Measurements from ENCODE around the gene PTPRE. TPM values are rescaled to one million over a fixed set of nuclear protein-coding genes. Genes with fewer than 3 reads are reported as not detected.

PTPRE gene
- polyA plus RNA-seq, 1 of the 3 experiments (the other 2 are of a cell fraction) = 11.8 TPM

DNA sequence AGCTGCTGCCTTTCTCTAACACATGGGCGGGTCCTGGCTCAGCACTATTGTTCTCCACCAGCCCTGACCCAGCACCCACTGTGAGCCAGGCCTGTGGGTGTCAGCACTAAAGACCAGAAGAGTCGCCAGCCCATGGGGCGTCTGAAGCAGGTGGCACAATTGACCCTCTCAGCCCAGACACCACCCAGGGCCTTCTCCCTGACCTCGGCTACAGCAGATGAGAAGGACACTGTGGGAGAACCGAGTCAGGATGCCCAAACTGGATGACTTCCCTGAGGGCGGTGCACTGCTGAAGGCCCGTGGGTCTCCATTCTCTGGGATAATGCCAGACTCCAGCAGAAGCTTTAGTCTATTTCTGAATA is 122.4 kb downstream of the PTPRE start:
- no peaks in the 10 kb centered on the region for H3K9me3 ChIP-seq
- no peaks in the 10 kb centered on the region for H3F3A ChIP-seq (replicated peaks; ENCODE audit: insufficient read depth)
- no peaks in the 10 kb centered on the region for H3K9me2 ChIP-seq
- no peaks in the 10 kb centered on the region for H3K79me2 ChIP-seq (ENCODE audit: insufficient read depth)
- H4K20me1 ChIP-seq (ENCODE audit: insufficient read depth) = no peaks in the 10 kb centered on the region
- TF ChIP-seq, protein P1, sequence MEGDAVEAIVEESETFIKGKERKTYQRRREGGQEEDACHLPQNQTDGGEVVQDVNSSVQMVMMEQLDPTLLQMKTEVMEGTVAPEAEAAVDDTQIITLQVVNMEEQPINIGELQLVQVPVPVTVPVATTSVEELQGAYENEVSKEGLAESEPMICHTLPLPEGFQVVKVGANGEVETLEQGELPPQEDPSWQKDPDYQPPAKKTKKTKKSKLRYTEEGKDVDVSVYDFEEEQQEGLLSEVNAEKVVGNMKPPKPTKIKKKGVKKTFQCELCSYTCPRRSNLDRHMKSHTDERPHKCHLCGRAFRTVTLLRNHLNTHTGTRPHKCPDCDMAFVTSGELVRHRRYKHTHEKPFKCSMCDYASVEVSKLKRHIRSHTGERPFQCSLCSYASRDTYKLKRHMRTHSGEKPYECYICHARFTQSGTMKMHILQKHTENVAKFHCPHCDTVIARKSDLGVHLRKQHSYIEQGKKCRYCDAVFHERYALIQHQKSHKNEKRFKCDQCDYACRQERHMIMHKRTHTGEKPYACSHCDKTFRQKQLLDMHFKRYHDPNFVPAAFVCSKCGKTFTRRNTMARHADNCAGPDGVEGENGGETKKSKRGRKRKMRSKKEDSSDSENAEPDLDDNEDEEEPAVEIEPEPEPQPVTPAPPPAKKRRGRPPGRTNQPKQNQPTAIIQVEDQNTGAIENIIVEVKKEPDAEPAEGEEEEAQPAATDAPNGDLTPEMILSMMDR (IDR thresholded peaks at IDR 0.05) = no peak
- TF ChIP-seq, protein P2, sequence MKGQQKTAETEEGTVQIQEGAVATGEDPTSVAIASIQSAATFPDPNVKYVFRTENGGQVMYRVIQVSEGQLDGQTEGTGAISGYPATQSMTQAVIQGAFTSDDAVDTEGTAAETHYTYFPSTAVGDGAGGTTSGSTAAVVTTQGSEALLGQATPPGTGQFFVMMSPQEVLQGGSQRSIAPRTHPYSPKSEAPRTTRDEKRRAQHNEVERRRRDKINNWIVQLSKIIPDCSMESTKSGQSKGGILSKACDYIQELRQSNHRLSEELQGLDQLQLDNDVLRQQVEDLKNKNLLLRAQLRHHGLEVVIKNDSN (IDR thresholded peaks at IDR 0.05; ENCODE audit: borderline replicate concordance, low read depth) = no peak
- TF ChIP-seq RFX5 (IDR thresholded peaks at IDR 0.05; ENCODE audit: low read length) (no peak), ELF1 (IDR thresholded peaks at IDR 0.05) (no peak), YY1 (IDR thresholded peaks at IDR 0.05; ENCODE audit: low read depth) (no peak), RCOR1 (IDR thresholded peaks at IDR 0.05; ENCODE audit: low read length) (no peak), FOXJ3 (CRISPR knock-in tag; IDR thresholded peaks at IDR 0.05) (no peak), NFIC (IDR thresholded peaks at IDR 0.05; ENCODE audit: borderline replicate concordance) (no peak), NRF1 (IDR thresholded peaks at IDR 0.05; ENCODE audit: low read depth, low read length) (no peak), RXRA (IDR thresholded peaks at IDR 0.05; ENCODE audit: borderline replicate concordance, low read depth) (no peak), SIN3A (IDR thresholded peaks at IDR 0.05; ENCODE audit: borderline replicate concordance, low read depth, low read length) (no peak), TCF12 (IDR thresholded peaks at IDR 0.05) (no peak), FOSL2 (IDR thresholded peaks at IDR 0.05; ENCODE audit: borderline replicate concordance, low read depth) (no peak), SMC3 (IDR thresholded peaks at IDR 0.05; ENCODE audit: low read depth, low read length) (no peak), GABPA (IDR thresholded peaks at IDR 0.05; ENCODE audit: low read depth) (no peak)
- TF ChIP-seq, protein P3, sequence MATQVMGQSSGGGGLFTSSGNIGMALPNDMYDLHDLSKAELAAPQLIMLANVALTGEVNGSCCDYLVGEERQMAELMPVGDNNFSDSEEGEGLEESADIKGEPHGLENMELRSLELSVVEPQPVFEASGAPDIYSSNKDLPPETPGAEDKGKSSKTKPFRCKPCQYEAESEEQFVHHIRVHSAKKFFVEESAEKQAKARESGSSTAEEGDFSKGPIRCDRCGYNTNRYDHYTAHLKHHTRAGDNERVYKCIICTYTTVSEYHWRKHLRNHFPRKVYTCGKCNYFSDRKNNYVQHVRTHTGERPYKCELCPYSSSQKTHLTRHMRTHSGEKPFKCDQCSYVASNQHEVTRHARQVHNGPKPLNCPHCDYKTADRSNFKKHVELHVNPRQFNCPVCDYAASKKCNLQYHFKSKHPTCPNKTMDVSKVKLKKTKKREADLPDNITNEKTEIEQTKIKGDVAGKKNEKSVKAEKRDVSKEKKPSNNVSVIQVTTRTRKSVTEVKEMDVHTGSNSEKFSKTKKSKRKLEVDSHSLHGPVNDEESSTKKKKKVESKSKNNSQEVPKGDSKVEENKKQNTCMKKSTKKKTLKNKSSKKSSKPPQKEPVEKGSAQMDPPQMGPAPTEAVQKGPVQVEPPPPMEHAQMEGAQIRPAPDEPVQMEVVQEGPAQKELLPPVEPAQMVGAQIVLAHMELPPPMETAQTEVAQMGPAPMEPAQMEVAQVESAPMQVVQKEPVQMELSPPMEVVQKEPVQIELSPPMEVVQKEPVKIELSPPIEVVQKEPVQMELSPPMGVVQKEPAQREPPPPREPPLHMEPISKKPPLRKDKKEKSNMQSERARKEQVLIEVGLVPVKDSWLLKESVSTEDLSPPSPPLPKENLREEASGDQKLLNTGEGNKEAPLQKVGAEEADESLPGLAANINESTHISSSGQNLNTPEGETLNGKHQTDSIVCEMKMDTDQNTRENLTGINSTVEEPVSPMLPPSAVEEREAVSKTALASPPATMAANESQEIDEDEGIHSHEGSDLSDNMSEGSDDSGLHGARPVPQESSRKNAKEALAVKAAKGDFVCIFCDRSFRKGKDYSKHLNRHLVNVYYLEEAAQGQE (IDR thresholded peaks at IDR 0.05; ENCODE audit: low read depth, low read length) = no peak
- TF ChIP-seq, protein P4, sequence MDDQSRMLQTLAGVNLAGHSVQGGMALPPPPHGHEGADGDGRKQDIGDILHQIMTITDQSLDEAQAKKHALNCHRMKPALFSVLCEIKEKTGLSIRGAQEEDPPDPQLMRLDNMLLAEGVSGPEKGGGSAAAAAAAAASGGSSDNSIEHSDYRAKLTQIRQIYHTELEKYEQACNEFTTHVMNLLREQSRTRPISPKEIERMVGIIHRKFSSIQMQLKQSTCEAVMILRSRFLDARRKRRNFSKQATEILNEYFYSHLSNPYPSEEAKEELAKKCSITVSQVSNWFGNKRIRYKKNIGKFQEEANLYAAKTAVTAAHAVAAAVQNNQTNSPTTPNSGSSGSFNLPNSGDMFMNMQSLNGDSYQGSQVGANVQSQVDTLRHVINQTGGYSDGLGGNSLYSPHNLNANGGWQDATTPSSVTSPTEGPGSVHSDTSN (IDR thresholded peaks at IDR 0.05) = no peak
- TF ChIP-seq, protein P5, sequence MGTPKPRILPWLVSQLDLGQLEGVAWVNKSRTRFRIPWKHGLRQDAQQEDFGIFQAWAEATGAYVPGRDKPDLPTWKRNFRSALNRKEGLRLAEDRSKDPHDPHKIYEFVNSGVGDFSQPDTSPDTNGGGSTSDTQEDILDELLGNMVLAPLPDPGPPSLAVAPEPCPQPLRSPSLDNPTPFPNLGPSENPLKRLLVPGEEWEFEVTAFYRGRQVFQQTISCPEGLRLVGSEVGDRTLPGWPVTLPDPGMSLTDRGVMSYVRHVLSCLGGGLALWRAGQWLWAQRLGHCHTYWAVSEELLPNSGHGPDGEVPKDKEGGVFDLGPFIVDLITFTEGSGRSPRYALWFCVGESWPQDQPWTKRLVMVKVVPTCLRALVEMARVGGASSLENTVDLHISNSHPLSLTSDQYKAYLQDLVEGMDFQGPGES (IDR thresholded peaks at IDR 0.05; ENCODE audit: low read depth, low read length) = no peak
- H3K36me3 ChIP-seq (replicated peaks in 1 of 2; ENCODE audit: control insufficient read depth in 1 of 2, insufficient read depth in 2 of 2, low read length in 1 of 2) = no peaks in the 10 kb centered on the region
- H3K9ac ChIP-seq = no peak overlapping the region
- POLR2A ChIA-PET = no interaction called here
- no peak overlapping the region for H2AFZ ChIP-seq (ENCODE audit: low read depth)
- no peak overlapping the region for H3K27ac ChIP-seq (ENCODE audit: low read depth in 2 of 2, low read length in 1 of 2)
- no peak for DNase-seq
- no peak overlapping the region for H3K4me2 ChIP-seq
- WGBS (ENCODE audit: low lambda C conversion rate) = 90% methylated on average over 6 of the region's 7 CpGs
- no peak overlapping the region for H3K4me3 ChIP-seq (ENCODE audit: low read depth in 2 of 2, low read length in 1 of 2)
- no peaks in the 10 kb centered on the region for H3K27me3 ChIP-seq (ENCODE audit: insufficient read depth)
- H3K4me1 ChIP-seq (ENCODE audit: control insufficient read depth in 1 of 2, insufficient read depth in 2 of 2, low read depth in 1 of 2, low read length in 1 of 2) = peaks cover 0 to 6% of the 10 kb centered on the region in 2 experiments; a peak in 1 of 4 replicates
- CTCF ChIA-PET = interaction anchor here (0.8 to 2.7 kb wide), 4 partner anchors 18 to 176 kb away, joined by 3 to 19 read pairs (median 6); no protein-coding TSS in a partner anchor
